ENCODE results near the gene CYBRD1. TPM values are rescaled to one million over a fixed set of nuclear protein-coding genes. Genes with fewer than 3 reads are reported as not detected.

Gene CYBRD1
- total and polyA plus RNA-seq, 8 donors, result 12.2 to 150 (median 45.9) TPM

GRCh38 chr2:171598713-171599319, 76.5 kb downstream of the CYBRD1 start:
- Histone ChIP-seq H3K4me1 (peaks cover 0 to 5% (median 0%) of the 10 kb centered on the region in 4 donors), H3K27me3 (peaks cover 0 to 4% (median 3%) of the 10 kb centered on the region in 3 donors), H3K27ac (no peak overlapping the region), H3K36me3 (no peaks in the 10 kb centered on the region), H3K4me3 (no peak overlapping the region), H3K9me3 (no peaks in the 10 kb centered on the region)
- WGBS, 5 donors, result 9 to 18% (median 12%) methylated on average over 7 of the region's 7 CpGs
- DNase-seq, result peak; percentile 31 to 81
- intact Hi-C loops (cut with DNase I; ENCODE audit: low total_unique reads), result no loop called here
- TF ChIP-seq CTCF (IDR thresholded peaks at IDR 0.05) (peak in 5 of 7 experiments; percentile 48 to 79 (median 62)), EP300 (IDR thresholded peaks at IDR 0.05) (no peak)

GRCh38 chr2:171600126-171600525, 77.9 kb downstream of the CYBRD1 start:
- DNase-seq, result no peak
- Histone ChIP-seq H3K4me3 (no peak overlapping the region), H3K4me1 (peaks cover 0 to 5% (median 0%) of the 10 kb centered on the region in 4 donors), H3K27me3 (peaks cover 0 to 4% (median 4%) of the 10 kb centered on the region in 3 donors), H3K27ac (no peak overlapping the region), H3K36me3 (no peaks in the 10 kb centered on the region), H3K9me3 (no peaks in the 10 kb centered on the region)
- no peak for TF ChIP-seq CTCF (IDR thresholded peaks at IDR 0.05)
- no peak for TF ChIP-seq POLR2AphosphoS5 (IDR thresholded peaks at IDR 0.05)
- no peak for TF ChIP-seq POLR2A (IDR thresholded peaks at IDR 0.05)
- TF ChIP-seq EP300 (IDR thresholded peaks at IDR 0.05), result no peak
- intact Hi-C loops (cut with DNase I; ENCODE audit: low total_unique reads), result no loop called here

- Histone ChIP-seq H3K4me1 (peaks cover 0 to 5% (median 0%) of the 10 kb centered on the region in 4 donors), H3K9me3 (no peaks in the 10 kb centered on the region), H3K4me3 (no peak overlapping the region), H3K27ac (no peak overlapping the region), H3K36me3 (no peaks in the 10 kb centered on the region), H3K27me3 (peaks cover 0 to 18% (median 4%) of the 10 kb centered on the region in 3 donors)
- DNase-seq, result no peak
- no peak for TF ChIP-seq CTCF (IDR thresholded peaks at IDR 0.05)
- no peak for TF ChIP-seq POLR2AphosphoS5 (IDR thresholded peaks at IDR 0.05)
- TF ChIP-seq POLR2A (IDR thresholded peaks at IDR 0.05), result no peak
- no peak for TF ChIP-seq EP300 (IDR thresholded peaks at IDR 0.05)
- 56 to 67% (median 60%) methylated on average over 5 of the region's 5 CpGs for WGBS, 5 donors
- intact Hi-C loops (cut with DNase I; ENCODE audit: low total_unique reads), result no loop called here
These were observed 80.1 kb downstream of the CYBRD1 start for GRCh38 chr2:171602352-171602751.

Small RNAs within 50 kb of the gene (small RNA-seq; reads per million reads assigned to genes)
- gene AC007969.2, result 0 reads per million in 4 donors
- gene RPL21P38, result 0 reads per million in 4 donors

Other genes with a start within 250 kb of the CYBRD1 start
- gene METTL8, start 88.5 kb upstream of the CYBRD1 start, total RNA-seq, result 10 to 100 TPM in 3 of 5 donors, 1 to 10 TPM in 2; 5.8 to 42.9 (median 21.9) TPM
- 1 to 10 TPM; 3.6 to 7.0 (median 6.2) TPM for gene METTL8, start 88.5 kb upstream of the CYBRD1 start, polyA plus RNA-seq
- gene DCAF17, start 88.2 kb upstream of the CYBRD1 start, total RNA-seq, result 10 to 100 TPM in 4 of 5 donors, 1 to 10 TPM in 1; 1.2 to 33.9 (median 28.6) TPM
- 1 to 10 TPM; 3.3 to 5.7 (median 4.5) TPM for gene DCAF17, start 88.2 kb upstream of the CYBRD1 start, polyA plus RNA-seq
- 100 to 1,000 TPM in 3 of 5 donors, 10 to 100 TPM in 2; 57.1 to 494 (median 103) TPM for gene DYNC1I2, start 165.0 kb downstream of the CYBRD1 start, total RNA-seq
- gene DYNC1I2, start 165.0 kb downstream of the CYBRD1 start, polyA plus RNA-seq, result 100 to 1,000 TPM in 1 of 3 donors, 10 to 100 TPM in 2; 58.2 to 143 (median 63.0) TPM